Measurements from ENCODE around the gene GREM1. TPM values are rescaled to one million over a fixed set of nuclear protein-coding genes. Genes with fewer than 3 reads are reported as not detected.
A peak's percentile ranks its signal among the peaks of the same experiment; 100 is the strongest.

GREM1 gene
- total and polyA plus RNA-seq, 2 donors (not counting 3 experiments of a cell fraction or from before 2014, with no cell fraction given): not detected

DNA sequence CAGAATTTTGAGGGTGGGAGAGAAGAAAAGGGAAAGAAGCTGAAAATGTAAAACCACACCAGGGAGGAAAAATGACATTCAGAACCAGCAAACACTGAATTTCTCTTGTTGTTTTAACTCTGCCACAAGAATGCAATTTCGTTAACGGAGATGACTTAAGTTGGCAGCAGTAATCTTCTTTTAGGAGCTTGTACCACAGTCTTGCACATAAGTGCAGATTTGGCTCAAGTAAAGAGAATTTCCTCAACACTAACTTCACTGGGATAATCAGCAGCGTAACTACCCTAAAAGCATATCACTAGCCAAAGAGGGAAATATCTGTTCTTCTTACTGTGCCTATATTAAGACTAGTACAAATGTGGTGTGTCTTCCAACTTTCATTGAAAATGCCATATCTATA lies 15.5 kb downstream of the GREM1 start:
- Histone ChIP-seq H3K4me1 (ENCODE audit: control insufficient read depth, extremely low read depth, insufficient read depth, low read length) (no peaks in the 10 kb centered on the region), H2AFZ (ENCODE audit: low read depth, low read length) (no peak overlapping the region), H3K9me3 (replicated peaks; ENCODE audit: control insufficient read depth, insufficient read depth, low read length) (no peaks in the 10 kb centered on the region), H3K4me3 (replicated peaks in 1 of 3; ENCODE audit: insufficient read depth in 1 of 3, low read depth in 1 of 3, low read length in 3 of 3) (no peak overlapping the region), H3K9me1 (replicated peaks; ENCODE audit: control insufficient read depth, extremely low read depth, insufficient read depth, low read length) (no peaks in the 10 kb centered on the region), H3K79me2 (ENCODE audit: control insufficient read depth, insufficient read depth, low read length) (no peaks in the 10 kb centered on the region), H3K27me3 (ENCODE audit: control insufficient read depth in 2 of 2, insufficient read depth in 2 of 2, low read length in 2 of 2) (peaks cover 18 to 35% of the 10 kb centered on the region in 2 experiments), H3K4me2 (ENCODE audit: insufficient read depth, low read length) (no peak overlapping the region), H3K36me3 (ENCODE audit: control insufficient read depth in 2 of 2, extremely low read depth in 1 of 2, insufficient read depth in 2 of 2, low read length in 2 of 2) (no peaks in the 10 kb centered on the region), H3K27ac (ENCODE audit: insufficient read depth, low read depth, low read length) (no peak overlapping the region), H4K20me1 (replicated peaks; ENCODE audit: control insufficient read depth, extremely low read depth, insufficient read depth, low read length) (no peaks in the 10 kb centered on the region), H3K9ac (replicated peaks; ENCODE audit: extremely low read depth, insufficient read depth, low read length) (no peak overlapping the region)
- ChIA-PET CTCF (no interaction called here), POLR2A (no interaction called here)
- intact Hi-C loops (cut with micrococcal nuclease) (loop anchor here (10.0 kb wide), 1 partner anchor 58 kb away; no protein-coding TSS in a partner anchor), dilution Hi-C loops (cut with MboI; ENCODE audit: extremely low pct_ligation_motif_present, low sequenced_read_pairs) (no loop called here)
- TF ChIP-seq MYC (IDR thresholded peaks at IDR 0.05; ENCODE audit: low read depth, low read length) (no peak), POLR2A (IDR thresholded peaks at IDR 0.05; ENCODE audit: low read depth, low read length) (no peak), GATA2 (IDR thresholded peaks at IDR 0.05; ENCODE audit: insufficient read depth, insufficient read length, low read depth, low read length) (no peak), POLR2AphosphoS5 (IDR thresholded peaks at IDR 0.05; ENCODE audit: insufficient read depth, low read depth, low read length) (no peak), JUN (IDR thresholded peaks at IDR 0.05; ENCODE audit: borderline replicate concordance, insufficient read depth, insufficient read length, low read depth) (no peak), FOS (IDR thresholded peaks at IDR 0.05; ENCODE audit: borderline replicate concordance, insufficient read depth, low read length) (no peak), EZH2 (IDR thresholded peaks at IDR 0.05; ENCODE audit: borderline replicate concordance, low read depth, low read length, severe bottlenecking) (no peak)
- TF ChIP-seq, protein P1, sequence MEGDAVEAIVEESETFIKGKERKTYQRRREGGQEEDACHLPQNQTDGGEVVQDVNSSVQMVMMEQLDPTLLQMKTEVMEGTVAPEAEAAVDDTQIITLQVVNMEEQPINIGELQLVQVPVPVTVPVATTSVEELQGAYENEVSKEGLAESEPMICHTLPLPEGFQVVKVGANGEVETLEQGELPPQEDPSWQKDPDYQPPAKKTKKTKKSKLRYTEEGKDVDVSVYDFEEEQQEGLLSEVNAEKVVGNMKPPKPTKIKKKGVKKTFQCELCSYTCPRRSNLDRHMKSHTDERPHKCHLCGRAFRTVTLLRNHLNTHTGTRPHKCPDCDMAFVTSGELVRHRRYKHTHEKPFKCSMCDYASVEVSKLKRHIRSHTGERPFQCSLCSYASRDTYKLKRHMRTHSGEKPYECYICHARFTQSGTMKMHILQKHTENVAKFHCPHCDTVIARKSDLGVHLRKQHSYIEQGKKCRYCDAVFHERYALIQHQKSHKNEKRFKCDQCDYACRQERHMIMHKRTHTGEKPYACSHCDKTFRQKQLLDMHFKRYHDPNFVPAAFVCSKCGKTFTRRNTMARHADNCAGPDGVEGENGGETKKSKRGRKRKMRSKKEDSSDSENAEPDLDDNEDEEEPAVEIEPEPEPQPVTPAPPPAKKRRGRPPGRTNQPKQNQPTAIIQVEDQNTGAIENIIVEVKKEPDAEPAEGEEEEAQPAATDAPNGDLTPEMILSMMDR (IDR thresholded peaks at IDR 0.05; ENCODE audit: extremely low read depth in 1 of 2, insufficient read depth in 1 of 2, low read depth in 1 of 2, low read length in 2 of 2): no peak
- TF ChIP-seq, protein P2, sequence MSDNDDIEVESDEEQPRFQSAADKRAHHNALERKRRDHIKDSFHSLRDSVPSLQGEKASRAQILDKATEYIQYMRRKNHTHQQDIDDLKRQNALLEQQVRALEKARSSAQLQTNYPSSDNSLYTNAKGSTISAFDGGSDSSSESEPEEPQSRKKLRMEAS (IDR thresholded peaks at IDR 0.05; ENCODE audit: insufficient read depth, insufficient read length): no peak
- FAIRE-seq (peak; percentile 42), DNase-seq (ENCODE audit: low read depth, low spot score) (no peak)
- BruUV-seq (replicated peaks): no TSS peak

All from endothelial cell of umbilical vein (primary cell).